T-cell (primary cell): ENCODE data around the gene SLC43A1. TPM values are rescaled to one million over a fixed set of nuclear protein-coding genes. Genes with fewer than 3 reads are reported as not detected.

Experiments
- ATAC-seq, 4 experiments: fragments of 200-7000 bp in 3 of 4; fragments of 150-1000 bp in 1 of 4; cut with Tn5 transposase; replicated peaks in 1 of 4; 1 replicate in 3 of 4; 2 replicates in 1 of 4; pipeline ENCODE4 v1.10.0; 2021; ENCODE audit warnings: moderate library complexity in 3 of 4, mild to moderate bottlenecking in 2 of 4, moderate number of reproducible peaks in 1 of 4
- CTCF ChIA-PET, 2 donors: fragments of 300-600 bp; sonication (Branson Sonifier 250); formaldehyde crosslinking; loops; one replicate each; lab custom pipeline; 2022; ENCODE audit warnings: antibody characterized with exemption in 2 of 2; lab: Charles Lee
- POLR2A ChIA-PET, 2 donors: fragments of 300-600 bp; sonication (Branson Sonifier 250); formaldehyde crosslinking; loops; one replicate each; lab custom pipeline; 2022; ENCODE audit warnings: antibody characterized with exemption in 2 of 2; lab: Charles Lee
- DNase-seq, 35 experiments: peaks; one replicate each; pipeline versions ENCODE4 v3.0.0 to v3.0.0-alpha.2; 2013 to 2023
- H3K27ac ChIP-seq: one replicate; pipeline ENCODE4 v1.5.1; 2013; ENCODE audit warnings: low read length
- H3K27me3 ChIP-seq, 2 experiments: replicated peaks in 1 of 2; 1 replicate in 1 of 2; 2 replicates in 1 of 2; pipeline versions ENCODE4 v1.6.1 to v1.7.0; 2013; ENCODE audit warnings: low read length in 1 of 2, mixed read lengths in 1 of 2; ENCODE audit not compliant: control insufficient read depth in 2 of 2, insufficient read depth in 2 of 2; ENCODE audit errors: extremely low read depth in 1 of 2
- H3K36me3 ChIP-seq, 2 donors: 1 replicate in 1 of 2; 2 replicates in 1 of 2; pipeline versions ENCODE4 v1.6.1 to v1.7.0; 2013; ENCODE audit warnings: low read length in 1 of 2; ENCODE audit not compliant: control insufficient read depth in 2 of 2, insufficient read depth in 1 of 2; ENCODE audit errors: extremely low read depth in 1 of 2
- H3K4me1 ChIP-seq, 2 experiments: 1 replicate in 1 of 2; 2 replicates in 1 of 2; pipeline versions ENCODE4 v1.6.1 to v1.7.0; 2013; ENCODE audit warnings: low read length in 2 of 2, mixed read lengths in 1 of 2; ENCODE audit not compliant: insufficient read depth in 2 of 2, control insufficient read depth in 1 of 2; ENCODE audit errors: extremely low read depth in 1 of 2
- H3K4me3 ChIP-seq, 2 donors: 1 replicate in 1 of 2; 2 replicates in 1 of 2; pipeline versions ENCODE4 v1.5.1 to v1.7.0; 2013; ENCODE audit warnings: mild to moderate bottlenecking in 2 of 2, low read length in 1 of 2, moderate library complexity in 1 of 2; ENCODE audit not compliant: control insufficient read depth in 1 of 2; ENCODE audit errors: extremely low read depth in 1 of 2
- H3K9me3 ChIP-seq: 2 replicates; pipeline ENCODE4 v1.7.0; 2013
- H3K27ac Mint-ChIP-seq, 2 donors: one replicate each; pipeline ENCODE4 v1.8.0; 2020 to 2021; ENCODE audit warnings: mild to moderate bottlenecking in 2 of 2, mixed read lengths in 2 of 2
- H3K27me3 Mint-ChIP-seq, 2 donors: one replicate each; pipeline ENCODE4 v1.8.0; 2021 to 2022; ENCODE audit warnings: mixed read lengths in 2 of 2
- H3K36me3 Mint-ChIP-seq: one replicate; pipeline ENCODE4 v1.8.0; 2021; ENCODE audit warnings: mixed read lengths
- H3K4me1 Mint-ChIP-seq, 3 donors: one replicate each; pipeline ENCODE4 v1.8.0; 2020 to 2022; ENCODE audit warnings: mixed read lengths in 3 of 3, mild to moderate bottlenecking in 1 of 3
- H3K4me3 Mint-ChIP-seq, 3 donors: one replicate each; pipeline ENCODE4 v1.8.0; 2020 to 2022; ENCODE audit warnings: mild to moderate bottlenecking in 3 of 3, mixed read lengths in 3 of 3, moderate library complexity in 3 of 3
- H3K9me3 Mint-ChIP-seq, 3 donors: one replicate each; pipeline ENCODE4 v1.8.0; 2020 to 2022; ENCODE audit warnings: mixed read lengths in 3 of 3
- WGBS: methylation state at CpG from one replicate; pipeline ENCODE4 v1.1.5; 2013; ENCODE audit warnings: missing lambda C conversion rate; ENCODE audit not compliant: insufficient coverage; 5-methylcytosine and 5-hydroxymethylcytosine counted together
- total RNA-seq, 35 experiments: library from RNA in 6 of 35; stranded (reverse) in 6 of 35; fragments of 120-200 nt in 1 of 35; gene quantifications; one replicate each; pipeline versions ENCODE4 v1.2.1 to v1.2.4 and lab custom pipeline; 2013 to 2026

SLC43A1 gene
- total RNA-seq, 5 donors from 2014 or later (not counting 1 experiment from before 2014, with no cell fraction given), result 8.8 to 31.6 (median 25.1) TPM

- peak; percentile 31 to 45 (median 34) for ATAC-seq
- H3K9me3 Mint-ChIP-seq, result no peaks in the 10 kb centered on the region
- POLR2A ChIA-PET, result no interaction called here
Measured at GRCh38 chr11:57480409-57481137, 34.9 kb downstream of the SLC43A1 start.

GRCh38 chr11:57479911-57480310 lies 35.6 kb downstream of the SLC43A1 start:
- DNase-seq (no peak), ATAC-seq (no peak)
- Histone ChIP-seq H3K36me3 (peaks cover 0 to 2% of the 10 kb centered on the region in 2 donors), H3K9me3 (no peaks in the 10 kb centered on the region), H3K27me3 (peaks cover 0 to 46% of the 10 kb centered on the region in 2 experiments), H3K4me1 (peaks cover 12 to 41% of the 10 kb centered on the region in 2 experiments), H3K27ac (no peak overlapping the region), H3K4me3 (no peak overlapping the region)
- Mint-ChIP-seq H3K36me3 (peaks cover 8% of the 10 kb centered on the region), H3K9me3 (no peaks in the 10 kb centered on the region), H3K27me3 (peaks cover 5 to 36% of the 10 kb centered on the region in 2 donors), H3K4me3 (no peak overlapping the region), H3K4me1 (peaks cover 12 to 30% (median 27%) of the 10 kb centered on the region in 3 donors), H3K27ac (peak overlapping the region in 1 of 2 donors; percentile 49)
- 75% methylated on average over 1 of the region's 4 CpGs for WGBS
- ChIA-PET POLR2A (interaction anchor here in 1 of 2 donors (0.6 kb wide), 1 partner anchor 14 kb away, joined by 3 read pairs; no protein-coding TSS in a partner anchor), CTCF (interaction anchor here (1.4 to 2.1 kb wide), 2 partner anchors 13 to 22 kb away, joined by 3 to 11 read pairs; no protein-coding TSS in a partner anchor)

More at GRCh38 chr11:57480409-57481137, 34.9 kb downstream of the SLC43A1 start:
- no peaks in the 10 kb centered on the region for H3K9me3 ChIP-seq
- Mint-ChIP-seq H3K27ac (peak overlapping the region in 1 of 2 donors; percentile 49), H3K27me3 (peaks cover 8 to 35% of the 10 kb centered on the region in 2 donors), H3K4me3 (no peak overlapping the region), H3K4me1 (peaks cover 8 to 24% (median 21%) of the 10 kb centered on the region in 3 donors), H3K36me3 (peaks cover 12% of the 10 kb centered on the region)
- no peak overlapping the region for H3K4me3 ChIP-seq
- H3K27ac ChIP-seq, result no peak overlapping the region
- peaks cover 5 to 34% of the 10 kb centered on the region in 2 experiments for H3K4me1 ChIP-seq
- 60% methylated on average over 2 of the region's 9 CpGs for WGBS
- H3K36me3 ChIP-seq, result peaks cover 0 to 8% of the 10 kb centered on the region in 2 donors
- CTCF ChIA-PET, result interaction anchor here (0.5 to 1.2 kb wide), 6 partner anchors 9 to 130 kb away, joined by 3 to 9 read pairs (median 4); no protein-coding TSS in a partner anchor
- DNase-seq, result peak in 31 of 35 experiments; percentile 22 to 67 (median 53)
- peaks cover 0 to 52% of the 10 kb centered on the region in 2 experiments for H3K27me3 ChIP-seq

GRCh38 chr11:57479021-57479663 lies 36.4 kb downstream of the SLC43A1 start:
- H3K4me3 Mint-ChIP-seq, result no peak overlapping the region
- peaks cover 20 to 35% (median 32%) of the 10 kb centered on the region in 3 donors for H3K4me1 Mint-ChIP-seq
- CTCF ChIA-PET, result interaction anchor here (0.6 to 2.1 kb wide), 8 partner anchors 14 to 305 kb away, joined by 3 to 11 read pairs (median 4); no protein-coding TSS in a partner anchor
- Histone ChIP-seq H3K36me3 (no peaks in the 10 kb centered on the region), H3K4me1 (peaks cover 15 to 48% of the 10 kb centered on the region in 2 experiments), H3K27ac (no peak overlapping the region), H3K4me3 (no peak overlapping the region), H3K9me3 (no peaks in the 10 kb centered on the region), H3K27me3 (peaks cover 0 to 46% of the 10 kb centered on the region in 2 experiments)
- H3K36me3 Mint-ChIP-seq, result peaks cover under 1% of the 10 kb centered on the region
- WGBS, result 38% methylated on average over 8 of the region's 11 CpGs
- peaks cover 3 to 32% of the 10 kb centered on the region in 2 donors for H3K27me3 Mint-ChIP-seq
- no peak for DNase-seq
- no peaks in the 10 kb centered on the region for H3K9me3 Mint-ChIP-seq
- ATAC-seq, result no peak
- no peak overlapping the region for H3K27ac Mint-ChIP-seq
- POLR2A ChIA-PET, result interaction anchor here in 1 of 2 donors (0.6 kb wide), 1 partner anchor 14 kb away, joined by 3 read pairs; no protein-coding TSS in a partner anchor

GRCh38 chr11:57477507-57478189 lies 37.9 kb downstream of the SLC43A1 start:
- H3K36me3 Mint-ChIP-seq, result no peaks in the 10 kb centered on the region
- H3K36me3 ChIP-seq, result no peaks in the 10 kb centered on the region
- ChIA-PET POLR2A (no interaction called here), CTCF (interaction anchor here in 1 of 2 donors (0.9 to 1.4 kb wide), 2 partner anchors 14 to 20 kb away, joined by 3 to 5 read pairs; no protein-coding TSS in a partner anchor)
- H3K9me3 ChIP-seq, result no peaks in the 10 kb centered on the region
- H3K27me3 Mint-ChIP-seq, result peaks cover 3 to 37% of the 10 kb centered on the region in 2 donors
- H3K9me3 Mint-ChIP-seq, result no peaks in the 10 kb centered on the region
- WGBS, result 90% methylated on average over 7 of the region's 11 CpGs
- peak overlapping the region; percentile 60 to 81 (median 68) for H3K4me3 Mint-ChIP-seq
- no peak for ATAC-seq
- DNase-seq, result no peak
- H3K4me3 ChIP-seq, result no peak overlapping the region
- H3K27me3 ChIP-seq, result peaks cover 0 to 44% of the 10 kb centered on the region in 2 experiments
- H3K27ac ChIP-seq, result no peak overlapping the region
- peaks cover 33 to 43% (median 35%) of the 10 kb centered on the region in 3 donors for H3K4me1 Mint-ChIP-seq
- no peak overlapping the region for H3K27ac Mint-ChIP-seq
- peaks cover 13 to 45% of the 10 kb centered on the region in 2 experiments for H3K4me1 ChIP-seq

DNA sequence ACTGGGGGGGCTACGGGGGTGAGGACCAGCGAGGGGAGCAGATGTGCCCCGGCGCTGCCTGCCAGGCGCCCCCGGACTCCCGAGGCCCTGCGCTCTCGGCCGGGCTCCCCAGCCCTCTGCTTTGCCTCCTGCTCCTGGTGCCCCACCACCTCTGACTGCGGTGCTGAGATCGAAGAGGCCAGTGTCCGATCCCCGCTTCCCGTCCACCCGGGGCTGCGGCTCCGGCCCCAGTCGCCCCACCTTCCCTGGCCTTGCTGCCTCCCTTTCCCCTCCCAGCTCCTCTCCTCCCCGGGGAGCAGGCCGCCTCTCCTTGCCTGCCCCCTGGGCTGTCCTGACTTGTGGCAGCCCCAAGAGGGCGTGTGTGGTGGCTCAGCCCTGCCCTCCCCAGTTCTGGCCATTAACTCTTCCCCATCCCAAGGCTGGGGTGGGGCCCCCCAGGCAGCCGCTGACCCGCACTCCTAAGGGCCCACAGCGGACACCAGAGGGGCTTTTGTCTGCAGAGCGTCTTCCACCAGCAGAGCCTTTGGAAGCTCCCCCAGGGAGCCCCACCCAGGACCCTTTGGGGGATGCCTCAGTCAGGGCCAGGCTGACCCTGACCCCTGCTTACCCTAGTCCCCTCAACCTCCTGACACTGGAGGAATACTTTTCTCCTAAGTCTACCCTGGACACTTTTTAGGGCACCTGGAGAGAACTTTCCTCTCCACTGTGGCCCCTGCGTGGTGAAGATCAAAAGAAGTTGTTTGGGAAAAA lies 38.6 kb downstream of the SLC43A1 start:
- Mint-ChIP-seq H3K27ac (peak overlapping the region in 1 of 2 donors; percentile 11), H3K4me1 (peaks cover 33 to 40% (median 35%) of the 10 kb centered on the region in 3 donors), H3K27me3 (peaks cover 0 to 40% of the 10 kb centered on the region in 2 donors), H3K4me3 (peak overlapping the region; percentile 60 to 81 (median 68)), H3K36me3 (no peaks in the 10 kb centered on the region), H3K9me3 (no peaks in the 10 kb centered on the region)
- ChIA-PET POLR2A (no interaction called here), CTCF (interaction anchor here (0.7 to 1.2 kb wide), 4 partner anchors 16 to 168 kb away, joined by 3 to 5 read pairs (median 4); no protein-coding TSS in a partner anchor)
- Histone ChIP-seq H3K27ac (no peak overlapping the region), H3K36me3 (no peaks in the 10 kb centered on the region), H3K9me3 (no peaks in the 10 kb centered on the region), H3K4me3 (peak overlapping the region; percentile 47 to 55), H3K27me3 (peaks cover 0 to 37% of the 10 kb centered on the region in 2 experiments), H3K4me1 (peaks cover 13 to 38% of the 10 kb centered on the region in 2 experiments)
- ATAC-seq, result peak; percentile 48 to 63 (median 56)
- 12% methylated on average over 26 of the region's 27 CpGs for WGBS
- peak in 5 of 35 experiments; percentile 16 to 46 (median 27) for DNase-seq
